Osteocyte (in vitro differentiated cells): Measurements from ENCODE around the gene DLEC1. TPM values are rescaled to one million over a fixed set of nuclear protein-coding genes. Genes with fewer than 3 reads are reported as not detected.

ENCODE experiments used
- DNase-seq: peaks from one replicate; pipeline ENCODE4 v3.0.0; 2021; ENCODE audit warnings: mixed read lengths; ENCODE audit not compliant: unreplicated experiment; ENCODE audit errors: extremely low spot score
- H3K27ac Mint-ChIP-seq: one replicate; pipeline ENCODE4 v1.8.0; 2021; ENCODE audit warnings: mild to moderate bottlenecking, mixed read lengths; ENCODE audit not compliant: unreplicated experiment
- H3K27me3 Mint-ChIP-seq: one replicate; pipeline ENCODE4 v1.8.0; 2021; ENCODE audit warnings: mixed read lengths; ENCODE audit not compliant: unreplicated experiment
- H3K36me3 Mint-ChIP-seq: one replicate; pipeline ENCODE4 v1.8.0; 2021; ENCODE audit warnings: mixed read lengths; ENCODE audit not compliant: unreplicated experiment
- H3K4me1 Mint-ChIP-seq: one replicate; pipeline ENCODE4 v1.8.0; 2021; ENCODE audit warnings: mixed read lengths; ENCODE audit not compliant: unreplicated experiment
- H3K4me3 Mint-ChIP-seq: one replicate; pipeline ENCODE4 v1.8.0; 2021; ENCODE audit warnings: mild to moderate bottlenecking, moderate library complexity, mixed read lengths; ENCODE audit not compliant: unreplicated experiment
- H3K9me3 Mint-ChIP-seq: one replicate; pipeline ENCODE4 v1.8.0; 2021; ENCODE audit warnings: mixed read lengths; ENCODE audit not compliant: unreplicated experiment
- CTCF ChIP-seq: fragments of 200-600 bp; sonication (generic); IDR thresholded peaks from 2 replicates; pipeline ENCODE4 v1.5.0; 2021; ENCODE audit warnings: antibody characterized with exemption, mild to moderate bottlenecking, moderate library complexity
- total RNA-seq: library from RNA; stranded (reverse); gene quantifications from 2 replicates; pipeline ENCODE4 v1.2.1, GENCODE V29; 2021

Gene DLEC1
- total RNA-seq, 1 donor from 2014 or later: 0.62 TPM

GRCh38 chr3:38002940-38003339 lies 36.1 kb upstream of the DLEC1 start:
- no peaks in the 10 kb centered on the region for H3K9me3 Mint-ChIP-seq
- no peak for DNase-seq
- peak overlapping the region; percentile 63 for H3K27ac Mint-ChIP-seq
- no peaks in the 10 kb centered on the region for H3K36me3 Mint-ChIP-seq
- no peaks in the 10 kb centered on the region for H3K27me3 Mint-ChIP-seq
- no peak for TF ChIP-seq CTCF
- no peak overlapping the region for H3K4me3 Mint-ChIP-seq
- peaks cover 16% of the 10 kb centered on the region for H3K4me1 Mint-ChIP-seq

- no peak for DNase-seq
- H3K27me3 Mint-ChIP-seq: no peaks in the 10 kb centered on the region
- H3K4me1 Mint-ChIP-seq: peaks cover 12% of the 10 kb centered on the region
- H3K9me3 Mint-ChIP-seq: no peaks in the 10 kb centered on the region
- no peaks in the 10 kb centered on the region for H3K36me3 Mint-ChIP-seq
- H3K4me3 Mint-ChIP-seq: no peak overlapping the region
- H3K27ac Mint-ChIP-seq: no peak overlapping the region
- peak; percentile 89 for TF ChIP-seq CTCF
Measured at GRCh38 chr3:38003371-38003816, 35.6 kb upstream of the DLEC1 start.

- Mint-ChIP-seq H3K4me1 (peaks cover 8% of the 10 kb centered on the region), H3K27ac (no peak overlapping the region), H3K27me3 (no peaks in the 10 kb centered on the region), H3K9me3 (no peaks in the 10 kb centered on the region), H3K4me3 (no peak overlapping the region), H3K36me3 (no peaks in the 10 kb centered on the region)
- TF ChIP-seq CTCF: no peak
- no peak for DNase-seq
Measured at GRCh38 chr3:38003817-38004414, 35.1 kb upstream of the DLEC1 start.

GRCh38 chr3:38004415-38005075 lies 34.5 kb upstream of the DLEC1 start:
- Mint-ChIP-seq H3K27me3 (no peaks in the 10 kb centered on the region), H3K4me3 (no peak overlapping the region), H3K4me1 (peaks cover 3% of the 10 kb centered on the region), H3K9me3 (no peaks in the 10 kb centered on the region), H3K36me3 (no peaks in the 10 kb centered on the region), H3K27ac (no peak overlapping the region)
- TF ChIP-seq CTCF: peak; percentile 75
- no peak for DNase-seq
